CD4-positive, alpha-beta T cell (primary cell): ENCODE data around the gene CNOT10. TPM values are rescaled to one million over a fixed set of nuclear protein-coding genes. Genes with fewer than 3 reads are reported as not detected.

Source experiments
- ATAC-seq: fragments of 200-7000 bp; cut with Tn5 transposase; one replicate; pipeline ENCODE4 v1.10.0; 2022; ENCODE audit warnings: mild to moderate bottlenecking; ENCODE audit not compliant: poor library complexity
- CTCF ChIA-PET: fragments of 350-600 bp; sonication (Branson Sonifier 250); formaldehyde crosslinking; loops from one replicate; lab custom pipeline; 2021; ENCODE audit warnings: antibody characterized with exemption, inconsistent platforms; lab: Charles Lee
- POLR2A ChIA-PET: fragments of 350-600 bp; sonication (Branson Sonifier 250); formaldehyde crosslinking; loops from one replicate; lab custom pipeline; 2021; ENCODE audit warnings: antibody characterized with exemption, inconsistent platforms; lab: Charles Lee
- DNase-seq, 14 experiments: peaks; one replicate each; pipeline ENCODE4 v3.0.0-alpha.2; 2013 to 2020; ENCODE audit warnings: mixed read lengths in 2 of 14
- H3K27ac ChIP-seq, 2 donors: one replicate each; pipeline versions ENCODE4 v1.5.1 to v1.7.0; 2013; ENCODE audit warnings: low read length in 2 of 2, low read depth in 1 of 2, mild to moderate bottlenecking in 1 of 2
- H3K27me3 ChIP-seq, 2 experiments: 1 replicate in 1 of 2; 2 replicates in 1 of 2; pipeline versions ENCODE4 v1.6.1 to v1.7.0; 2013; ENCODE audit warnings: low read length in 2 of 2, control low read depth in 1 of 2, mild to moderate bottlenecking in 1 of 2, moderate library complexity in 1 of 2; ENCODE audit not compliant: insufficient read depth in 2 of 2, control insufficient read depth in 1 of 2
- H3K36me3 ChIP-seq: one replicate; pipeline ENCODE4 v1.6.1; 2013; ENCODE audit warnings: low read length, control low read depth; ENCODE audit not compliant: insufficient read depth
- H3K4me1 ChIP-seq: one replicate; pipeline ENCODE4 v1.6.1; 2013; ENCODE audit warnings: low read length, control low read depth; ENCODE audit not compliant: insufficient read depth
- H3K4me3 ChIP-seq: one replicate; pipeline ENCODE4 v1.5.1; 2013; ENCODE audit warnings: mild to moderate bottlenecking, low read length, moderate library complexity
- H3K9me3 ChIP-seq, 2 experiments: 1 replicate in 1 of 2; 2 replicates in 1 of 2; pipeline versions ENCODE4 v1.6.1 to v1.7.0; 2013; ENCODE audit warnings: low read length in 2 of 2, mild to moderate bottlenecking in 2 of 2, control low read depth in 1 of 2, moderate library complexity in 1 of 2; ENCODE audit not compliant: control insufficient read depth in 1 of 2, insufficient read depth in 1 of 2
- H3K27ac Mint-ChIP-seq: one replicate; pipeline ENCODE4 v1.8.0; 2020; ENCODE audit warnings: mixed read lengths
- H3K27me3 Mint-ChIP-seq: one replicate; pipeline ENCODE4 v1.8.0; 2021; ENCODE audit warnings: mixed read lengths
- H3K36me3 Mint-ChIP-seq: one replicate; pipeline ENCODE4 v1.8.0; 2021; ENCODE audit warnings: low read depth, mixed read lengths
- H3K4me1 Mint-ChIP-seq: one replicate; pipeline ENCODE4 v1.8.0; 2021; ENCODE audit warnings: low read depth, mixed read lengths
- H3K4me3 Mint-ChIP-seq: one replicate; pipeline ENCODE4 v1.8.0; 2020; ENCODE audit warnings: mild to moderate bottlenecking, mixed read lengths
- H3K9me3 Mint-ChIP-seq: one replicate; pipeline ENCODE4 v1.8.0; 2020; ENCODE audit warnings: mixed read lengths
- intact Hi-C, 2 experiments: fragments of 100-400 bp; cut with DNase I in 1 of 2; cut with micrococcal nuclease in 1 of 2; formaldehyde crosslinking; loops; one replicate each; pipeline versions ENCODE4 v1.15.1 to v1.9.0; 2023 to 2025; cut with DNase I, micrococcal nuclease
- total RNA-seq, 174 experiments: library from RNA in 2 of 174; stranded (reverse) in 2 of 174; gene quantifications; one replicate each; pipeline ENCODE4 v1.2.3 and lab custom pipeline; 2021 to 2026
- TF ChIP-seq, protein P1 (sequence below): fragments of 200-600 bp; IDR thresholded peaks from one replicate; pipeline ENCODE4 v1.8.0; 2022; ENCODE audit warnings: antibody characterized with exemption, mild to moderate bottlenecking

The CNOT10 gene
- total RNA-seq, 2 experiments from 2014 or later, result 31.3 to 42.0 TPM

DNA sequence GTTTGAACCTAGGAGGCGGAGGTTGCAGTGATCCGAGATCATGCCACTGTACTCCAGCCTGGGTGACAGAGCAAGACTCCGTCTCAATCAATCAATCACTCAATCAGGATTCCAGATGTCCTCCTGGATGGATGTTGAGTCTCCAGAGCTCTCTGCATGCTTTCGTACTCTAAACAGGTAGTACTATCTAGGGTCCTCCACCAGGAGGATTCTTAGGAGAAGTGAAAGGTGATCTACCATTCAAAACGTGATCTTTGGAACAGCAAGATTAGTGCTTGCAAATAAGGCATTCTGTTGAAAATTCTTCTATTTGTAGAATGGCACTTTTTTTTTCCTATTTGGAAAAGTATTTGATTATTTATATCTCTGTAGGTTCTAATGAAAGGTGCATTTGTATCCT is 34.3 kb downstream of the CNOT10 start:
- no peaks in the 10 kb centered on the region for H3K9me3 ChIP-seq
- H3K4me1 Mint-ChIP-seq, result no peaks in the 10 kb centered on the region
- ATAC-seq (no peak), DNase-seq (no peak)
- POLR2A ChIA-PET, result no interaction called here
- TF ChIP-seq, protein P1, sequence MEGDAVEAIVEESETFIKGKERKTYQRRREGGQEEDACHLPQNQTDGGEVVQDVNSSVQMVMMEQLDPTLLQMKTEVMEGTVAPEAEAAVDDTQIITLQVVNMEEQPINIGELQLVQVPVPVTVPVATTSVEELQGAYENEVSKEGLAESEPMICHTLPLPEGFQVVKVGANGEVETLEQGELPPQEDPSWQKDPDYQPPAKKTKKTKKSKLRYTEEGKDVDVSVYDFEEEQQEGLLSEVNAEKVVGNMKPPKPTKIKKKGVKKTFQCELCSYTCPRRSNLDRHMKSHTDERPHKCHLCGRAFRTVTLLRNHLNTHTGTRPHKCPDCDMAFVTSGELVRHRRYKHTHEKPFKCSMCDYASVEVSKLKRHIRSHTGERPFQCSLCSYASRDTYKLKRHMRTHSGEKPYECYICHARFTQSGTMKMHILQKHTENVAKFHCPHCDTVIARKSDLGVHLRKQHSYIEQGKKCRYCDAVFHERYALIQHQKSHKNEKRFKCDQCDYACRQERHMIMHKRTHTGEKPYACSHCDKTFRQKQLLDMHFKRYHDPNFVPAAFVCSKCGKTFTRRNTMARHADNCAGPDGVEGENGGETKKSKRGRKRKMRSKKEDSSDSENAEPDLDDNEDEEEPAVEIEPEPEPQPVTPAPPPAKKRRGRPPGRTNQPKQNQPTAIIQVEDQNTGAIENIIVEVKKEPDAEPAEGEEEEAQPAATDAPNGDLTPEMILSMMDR, result no peak
- no peak overlapping the region for H3K27ac ChIP-seq
- CTCF ChIA-PET, result no interaction called here
- peaks cover 75% of the 10 kb centered on the region for H3K36me3 Mint-ChIP-seq
- no peaks in the 10 kb centered on the region for H3K27me3 Mint-ChIP-seq
- no peaks in the 10 kb centered on the region for H3K9me3 Mint-ChIP-seq
- H3K27me3 ChIP-seq, result no peaks in the 10 kb centered on the region
- no peak overlapping the region for H3K4me3 ChIP-seq
- H3K4me1 ChIP-seq, result no peaks in the 10 kb centered on the region
- H3K36me3 ChIP-seq, result peaks cover 54% of the 10 kb centered on the region
- intact Hi-C loops, result no loop called here
- no peak overlapping the region for H3K4me3 Mint-ChIP-seq
- no peak overlapping the region for H3K27ac Mint-ChIP-seq

DNA sequence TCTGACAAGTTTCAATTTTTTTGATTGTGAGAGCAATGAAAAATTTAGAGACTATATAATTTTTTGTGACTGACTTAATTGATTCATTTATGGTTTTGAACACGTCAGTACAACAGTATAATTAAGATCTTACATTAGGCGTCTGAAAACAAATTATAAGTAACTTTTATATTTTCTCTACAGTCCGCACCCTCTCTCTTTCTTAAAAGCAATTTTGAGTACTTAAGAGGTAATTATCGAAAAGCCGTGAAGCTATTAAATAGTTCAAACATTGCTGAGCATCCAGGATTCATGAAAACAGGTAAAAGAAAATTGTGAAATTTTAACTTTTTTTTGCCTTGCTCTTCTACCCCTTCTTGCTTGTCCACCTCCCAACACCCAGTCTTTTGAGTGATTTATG is 34.9 kb downstream of the CNOT10 start:
- POLR2A ChIA-PET, result no interaction called here
- H3K4me3 Mint-ChIP-seq, result no peak overlapping the region
- no peaks in the 10 kb centered on the region for H3K27me3 ChIP-seq
- H3K36me3 Mint-ChIP-seq, result peaks cover 74% of the 10 kb centered on the region
- no peaks in the 10 kb centered on the region for H3K27me3 Mint-ChIP-seq
- no peaks in the 10 kb centered on the region for H3K9me3 Mint-ChIP-seq
- no peaks in the 10 kb centered on the region for H3K4me1 Mint-ChIP-seq
- ATAC-seq (no peak), DNase-seq (no peak)
- H3K4me3 ChIP-seq, result no peak overlapping the region
- CTCF ChIA-PET, result no interaction called here
- H3K27ac ChIP-seq, result no peak overlapping the region
- H3K9me3 ChIP-seq, result no peaks in the 10 kb centered on the region
- intact Hi-C loops, result no loop called here
- TF ChIP-seq, protein P1, result no peak
- peaks cover 52% of the 10 kb centered on the region for H3K36me3 ChIP-seq
- H3K27ac Mint-ChIP-seq, result no peak overlapping the region
- no peaks in the 10 kb centered on the region for H3K4me1 ChIP-seq

DNA sequence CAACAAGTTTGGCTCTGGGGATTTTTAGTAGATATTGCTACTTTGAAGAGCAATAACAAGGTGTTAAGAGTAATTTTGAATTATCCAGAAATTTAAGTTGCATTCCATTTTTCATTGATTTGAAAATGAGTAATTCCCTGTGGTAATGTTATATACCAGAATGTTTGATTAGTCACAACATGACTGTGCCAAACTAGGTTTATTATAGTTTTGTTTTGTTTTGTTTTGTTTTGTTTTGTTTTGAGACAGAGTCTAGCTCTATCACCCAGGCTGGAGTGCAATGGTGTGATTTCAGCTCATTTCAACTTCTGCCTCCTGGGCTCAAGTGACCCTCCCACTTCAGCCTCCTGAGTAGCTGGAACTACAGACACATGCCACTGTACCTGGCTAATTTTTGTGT is 40.7 kb downstream of the CNOT10 start:
- DNase-seq (no peak), ATAC-seq (no peak)
- Mint-ChIP-seq H3K27ac (no peak overlapping the region), H3K4me1 (no peaks in the 10 kb centered on the region), H3K36me3 (peaks cover 74% of the 10 kb centered on the region), H3K27me3 (no peaks in the 10 kb centered on the region), H3K9me3 (no peaks in the 10 kb centered on the region), H3K4me3 (no peak overlapping the region)
- Histone ChIP-seq H3K36me3 (peaks cover 48% of the 10 kb centered on the region), H3K27ac (no peak overlapping the region), H3K4me1 (no peaks in the 10 kb centered on the region), H3K4me3 (no peak overlapping the region), H3K27me3 (no peaks in the 10 kb centered on the region), H3K9me3 (no peaks in the 10 kb centered on the region)
- ChIA-PET POLR2A (no interaction called here), CTCF (no interaction called here)
- TF ChIP-seq, protein P1, result no peak
- intact Hi-C loops, result no loop called here
